Coronary artery (tissue), 2 donors: ENCODE data around the gene CDK5RAP3.

Experiments
- DNase-seq: peaks from one replicate; pipeline ENCODE4 v3.0.0-alpha.2; 2017; ENCODE audit warnings: low spot score
- H3K27ac ChIP-seq, 2 donors: fragments of 200-600 bp; sonication (generic); one replicate each; pipeline ENCODE4 v1.5.1; 2016 to 2019
- H3K4me3 ChIP-seq: fragments of 200-600 bp; sonication (generic); 2 replicates; pipeline ENCODE4 v1.5.1; 2016; ENCODE audit warnings: mild to moderate bottlenecking, moderate library complexity
- CTCF ChIP-seq: fragments of 200-600 bp; sonication (generic); IDR thresholded peaks from one replicate; pipeline ENCODE4 v1.5.1; 2019; ENCODE audit warnings: antibody characterized with exemption

The CDK5RAP3 gene

GRCh38 chr17:48025040-48025903 lies 54.4 kb downstream of the CDK5RAP3 start:
- TF ChIP-seq CTCF, result peak; percentile 79
- peak overlapping the region; percentile 78 for H3K4me3 ChIP-seq
- DNase-seq, result peak; percentile 99
- H3K27ac ChIP-seq, result peak overlapping the region; percentile 82 to 93

- H3K27ac ChIP-seq, result peak overlapping the region; percentile 59 to 93
- H3K4me3 ChIP-seq, result peak overlapping the region; percentile 78
- DNase-seq, result no peak
- no peak for TF ChIP-seq CTCF
Observed at GRCh38 chr17:48025904-48026501, 55.1 kb downstream of the CDK5RAP3 start.

- peak; percentile 85 for TF ChIP-seq CTCF
- H3K4me3 ChIP-seq, result peak overlapping the region; percentile 78
- H3K27ac ChIP-seq, result peak overlapping the region; percentile 59 to 93
- DNase-seq, result peak; percentile 88
Observed at GRCh38 chr17:48026502-48027321, 55.8 kb downstream of the CDK5RAP3 start.

GRCh38 chr17:48027322-48027981 lies 56.5 kb downstream of the CDK5RAP3 start:
- peak overlapping the region in 1 of 2 donors; percentile 23 for H3K27ac ChIP-seq
- DNase-seq, result no peak
- no peak for TF ChIP-seq CTCF
- H3K4me3 ChIP-seq, result no peak overlapping the region

GRCh38 chr17:48028736-48029135 lies 57.8 kb downstream of the CDK5RAP3 start:
- TF ChIP-seq CTCF, result no peak

GRCh38 chr17:48030531-48030930 lies 59.6 kb downstream of the CDK5RAP3 start:
- no peak for TF ChIP-seq CTCF
- Histone ChIP-seq H3K4me3 (no peak overlapping the region), H3K27ac (no peak overlapping the region)
- DNase-seq, result no peak

More at GRCh38 chr17:48028736-48029135, 57.8 kb downstream of the CDK5RAP3 start:
- no peak for DNase-seq
- H3K4me3 ChIP-seq, result no peak overlapping the region
- no peak overlapping the region for H3K27ac ChIP-seq
